ENCODE data around the gene C19orf12.

- no peak for TF ChIP-seq MYC (IDR thresholded peaks at IDR 0.05; ENCODE audit: low read depth, low read length)
- TF ChIP-seq POLR2A (IDR thresholded peaks at IDR 0.05; ENCODE audit: extremely low read depth, insufficient read length) = no peak
These were observed 43.8 kb upstream of the C19orf12 start for GRCh38 chr19:29758863-29759262.

All from NB4 (cell line).